ENCODE results near the gene ZMYM3. TPM values are rescaled to one million over a fixed set of nuclear protein-coding genes. Genes with fewer than 3 reads are reported as not detected.

The ZMYM3 gene
- total RNA-seq, 1 experiment from 2014 or later = 32.9 TPM

GRCh38 chrX:71236836-71237235, 17.1 kb downstream of the ZMYM3 start:
- no peaks in the 10 kb centered on the region for H3K9me3 ChIP-seq (ENCODE audit: control insufficient read depth in 1 of 2, insufficient read depth in 1 of 2, low read depth in 1 of 2, low read length in 2 of 2)
- no peak for DNase-seq (ENCODE audit: low read depth, low spot score)
- H3K4me2 ChIP-seq (ENCODE audit: low read length) = no peak overlapping the region
- no peak overlapping the region for H3K9ac ChIP-seq (ENCODE audit: low read length)
- TF ChIP-seq ZFX (IDR thresholded peaks at IDR 0.05) = no peak
- H3K79me2 ChIP-seq (ENCODE audit: insufficient read depth, low read length) = no peaks in the 10 kb centered on the region
- intact Hi-C loops (cut with micrococcal nuclease) = no loop called here
- ATAC-seq = no peak
- ChIA-PET RAD21 (ENCODE audit: low non-redundant PET in 1 of 2, low total read pairs in 2 of 2, uncharacterized antibody in 2 of 2, unreplicated experiment in 2 of 2) (no interaction called here), POLR2A (no interaction called here), CTCF (no interaction called here)
- H3K4me1 ChIP-seq (ENCODE audit: control insufficient read depth in 1 of 2, insufficient read depth in 2 of 2, low read length in 2 of 2) = no peaks in the 10 kb centered on the region
- no peaks in the 10 kb centered on the region for H3K27me3 ChIP-seq (ENCODE audit: insufficient read depth, low read length)
- no peaks in the 10 kb centered on the region for H4K20me1 ChIP-seq (ENCODE audit: insufficient read depth)
- H3K27ac ChIP-seq (ENCODE audit: low read depth, low read length) = no peak overlapping the region
- no peak overlapping the region for H3K4me3 ChIP-seq (replicated peaks in 1 of 2; ENCODE audit: low read depth in 1 of 2, low read length in 2 of 2)
- no peaks in the 10 kb centered on the region for H3K9me2 ChIP-seq (ENCODE audit: insufficient read depth)
- no peak overlapping the region for H2AFZ ChIP-seq (ENCODE audit: low read depth, low read length, poor library complexity, severe bottlenecking)
- no peaks in the 10 kb centered on the region; a peak in 1 of 4 replicates for H3K36me3 ChIP-seq (ENCODE audit: control insufficient read depth in 1 of 2, insufficient read depth in 2 of 2, low read length in 2 of 2)
- no TSS peak for BruUV-seq (replicated peaks)

GRCh38 chrX:71235482-71235881, 18.5 kb downstream of the ZMYM3 start:
- Histone ChIP-seq H3K4me3 (replicated peaks in 1 of 2; ENCODE audit: low read depth in 1 of 2, low read length in 2 of 2) (no peak overlapping the region), H3K79me2 (ENCODE audit: insufficient read depth, low read length) (no peaks in the 10 kb centered on the region), H2AFZ (ENCODE audit: low read depth, low read length, poor library complexity, severe bottlenecking) (no peak overlapping the region), H3K36me3 (ENCODE audit: control insufficient read depth in 1 of 2, insufficient read depth in 2 of 2, low read length in 2 of 2) (no peaks in the 10 kb centered on the region), H3K4me2 (ENCODE audit: low read length) (no peak overlapping the region), H3K9me3 (ENCODE audit: control insufficient read depth in 1 of 2, insufficient read depth in 1 of 2, low read depth in 1 of 2, low read length in 2 of 2) (no peaks in the 10 kb centered on the region), H3K9ac (ENCODE audit: low read length) (no peak overlapping the region), H3K9me2 (ENCODE audit: insufficient read depth) (no peaks in the 10 kb centered on the region), H4K20me1 (ENCODE audit: insufficient read depth) (no peaks in the 10 kb centered on the region), H3K27ac (ENCODE audit: low read depth, low read length) (no peak overlapping the region), H3K4me1 (ENCODE audit: control insufficient read depth in 1 of 2, insufficient read depth in 2 of 2, low read length in 2 of 2) (no peaks in the 10 kb centered on the region), H3K27me3 (ENCODE audit: insufficient read depth, low read length) (no peaks in the 10 kb centered on the region)
- no peak for ATAC-seq
- ChIA-PET CTCF (no interaction called here), RAD21 (ENCODE audit: low non-redundant PET in 1 of 2, low total read pairs in 2 of 2, uncharacterized antibody in 2 of 2, unreplicated experiment in 2 of 2) (no interaction called here), POLR2A (no interaction called here)
- DNase-seq (ENCODE audit: low read depth, low spot score) = no peak
- BruUV-seq (replicated peaks) = no TSS peak
- intact Hi-C loops (cut with micrococcal nuclease) = no loop called here
- no peak for TF ChIP-seq EGR1 (IDR thresholded peaks at IDR 0.05; ENCODE audit: low read depth)
- no peak for TF ChIP-seq FOSL1 (IDR thresholded peaks at IDR 0.05; ENCODE audit: low read depth)
- TF ChIP-seq JUND (IDR thresholded peaks at IDR 0.05) = no peak
- no peak for TF ChIP-seq CTCF (IDR thresholded peaks at IDR 0.05 in 2 of 3, conservative IDR thresholded peaks at IDR 0.05 in 1 of 3; ENCODE audit: borderline replicate concordance in 1 of 3, insufficient read depth in 1 of 3, low read depth in 2 of 3, low read length in 2 of 3)
- no peak for TF ChIP-seq SRF (IDR thresholded peaks at IDR 0.05; ENCODE audit: low read depth)
- no peak for TF ChIP-seq YY1 (IDR thresholded peaks at IDR 0.05; ENCODE audit: extremely low read depth, insufficient replicate concordance, low read depth, low read length)
- no peak for TF ChIP-seq EZH2 (IDR thresholded peaks at IDR 0.05)
- TF ChIP-seq POLR2AphosphoS5 (IDR thresholded peaks at IDR 0.05; ENCODE audit: low read depth, low read length) = no peak

All from HCT116 (cell line).